ENCODE measurements around the gene ZNF646.

Gene ZNF646

DNA sequence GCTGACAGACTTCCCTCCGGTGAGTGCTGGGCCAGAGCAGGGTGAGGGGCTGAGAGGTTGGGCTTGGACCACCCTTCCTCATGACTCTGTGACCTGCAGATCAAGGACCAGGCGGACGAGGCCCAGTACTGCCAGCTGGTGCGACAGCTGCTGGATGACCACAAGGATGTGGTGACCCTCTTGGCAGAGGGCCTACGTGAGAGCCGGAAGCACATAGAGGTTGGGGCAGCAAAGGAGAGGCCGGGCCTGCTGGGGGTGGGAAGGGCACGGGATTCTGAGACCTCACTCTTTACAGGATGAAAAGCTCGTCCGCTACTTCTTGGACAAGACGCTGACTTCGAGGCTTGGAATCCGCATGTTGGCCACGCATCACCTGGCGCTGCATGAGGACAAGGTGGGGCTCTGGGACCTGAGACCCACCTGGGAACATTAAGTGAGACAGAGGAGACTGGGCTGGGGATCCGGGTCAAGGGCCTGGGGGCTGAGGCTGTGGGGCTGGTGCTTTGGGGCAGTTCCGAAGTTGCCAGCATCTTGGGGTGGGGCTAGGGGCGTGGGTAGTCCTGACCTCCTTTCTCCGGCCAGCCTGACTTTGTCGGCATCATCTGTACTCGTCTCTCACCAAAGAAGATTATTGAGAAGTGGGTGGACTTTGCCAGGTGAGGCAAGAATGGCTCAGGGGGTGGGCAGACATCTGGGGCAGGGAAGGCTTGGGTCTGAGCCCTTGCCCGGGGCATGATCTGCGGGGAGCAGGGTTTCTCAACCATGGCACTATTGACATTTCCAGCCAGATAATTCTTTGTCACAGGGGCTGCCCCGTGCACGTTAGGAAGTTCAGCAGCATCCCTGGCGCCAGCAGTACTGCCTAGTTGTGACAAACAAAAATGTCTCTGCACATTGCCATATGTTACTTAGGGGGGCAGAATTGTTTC lies 36.1 kb downstream of the ZNF646 start:
- DNase-seq, result no peak

DNA sequence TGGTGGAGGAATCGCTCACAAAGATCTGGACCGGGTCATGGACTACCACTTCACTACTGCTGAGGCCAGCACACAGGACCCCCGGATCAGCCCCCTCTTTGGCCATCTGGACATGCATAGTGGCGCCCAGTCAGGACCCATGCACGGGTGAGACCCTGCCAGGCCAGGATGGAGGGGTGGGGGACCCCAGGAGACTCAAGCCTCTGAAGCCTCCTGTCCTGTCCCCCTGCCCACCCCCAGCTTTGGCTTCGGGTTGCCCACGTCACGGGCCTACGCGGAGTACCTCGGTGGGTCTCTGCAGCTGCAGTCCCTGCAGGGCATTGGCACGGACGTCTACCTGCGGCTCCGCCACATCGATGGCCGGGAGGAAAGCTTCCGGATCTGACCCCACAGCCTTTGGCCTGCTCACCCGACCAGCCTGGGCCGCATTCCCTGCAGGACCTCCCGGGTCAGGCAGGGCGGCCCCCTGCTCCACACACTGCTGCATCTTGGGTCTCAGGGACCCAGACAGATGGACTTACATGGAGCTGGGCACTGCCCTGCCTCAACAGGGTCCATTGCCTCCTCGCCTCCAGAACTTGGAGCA lies 37.8 kb downstream of the ZNF646 start:
- DNase-seq, result no peak

DNA sequence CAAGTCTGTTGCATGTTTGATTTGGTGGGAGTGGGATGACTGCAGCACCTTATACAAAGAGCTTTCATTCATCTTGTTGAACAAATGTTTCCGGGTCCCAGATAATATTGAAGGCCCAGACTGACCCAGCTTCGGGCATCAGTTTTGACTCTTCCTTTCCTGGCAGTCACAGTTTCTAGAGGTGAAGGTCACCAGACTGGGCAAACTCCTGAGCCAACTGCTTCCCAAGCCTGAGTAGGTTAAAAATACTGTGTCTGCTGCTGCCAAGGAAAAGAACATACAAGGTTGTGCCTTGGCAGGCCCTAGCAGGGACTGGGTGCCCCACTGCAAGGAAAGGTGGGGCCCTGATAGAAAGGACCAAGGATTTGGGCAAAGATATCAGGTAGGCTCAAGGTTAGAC lies 38.5 kb downstream of the ZNF646 start:
- DNase-seq, result no peak

GRCh38 chr16:31113121-31114120 lies 39.2 kb downstream of the ZNF646 start:
- no peak for DNase-seq

DNA sequence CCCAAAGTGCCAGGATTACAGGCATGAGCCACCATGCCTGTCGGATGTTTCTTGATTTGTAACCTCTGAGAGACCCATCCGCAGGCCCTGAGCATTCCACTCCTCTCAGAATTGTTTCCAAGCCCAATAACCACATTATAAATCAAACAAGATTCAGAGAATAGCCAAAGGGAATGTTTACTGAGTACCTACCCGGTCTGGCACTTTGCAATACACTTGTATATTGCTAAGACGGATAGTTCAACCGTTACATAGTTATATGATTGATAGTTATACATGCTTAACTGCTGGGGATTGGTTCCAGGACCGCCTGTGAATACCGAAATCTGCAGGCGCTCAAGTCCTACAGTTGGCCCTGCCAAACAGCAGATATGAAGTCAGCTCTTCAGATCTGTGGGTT lies 40.2 kb downstream of the ZNF646 start:
- no peak for DNase-seq

DNA sequence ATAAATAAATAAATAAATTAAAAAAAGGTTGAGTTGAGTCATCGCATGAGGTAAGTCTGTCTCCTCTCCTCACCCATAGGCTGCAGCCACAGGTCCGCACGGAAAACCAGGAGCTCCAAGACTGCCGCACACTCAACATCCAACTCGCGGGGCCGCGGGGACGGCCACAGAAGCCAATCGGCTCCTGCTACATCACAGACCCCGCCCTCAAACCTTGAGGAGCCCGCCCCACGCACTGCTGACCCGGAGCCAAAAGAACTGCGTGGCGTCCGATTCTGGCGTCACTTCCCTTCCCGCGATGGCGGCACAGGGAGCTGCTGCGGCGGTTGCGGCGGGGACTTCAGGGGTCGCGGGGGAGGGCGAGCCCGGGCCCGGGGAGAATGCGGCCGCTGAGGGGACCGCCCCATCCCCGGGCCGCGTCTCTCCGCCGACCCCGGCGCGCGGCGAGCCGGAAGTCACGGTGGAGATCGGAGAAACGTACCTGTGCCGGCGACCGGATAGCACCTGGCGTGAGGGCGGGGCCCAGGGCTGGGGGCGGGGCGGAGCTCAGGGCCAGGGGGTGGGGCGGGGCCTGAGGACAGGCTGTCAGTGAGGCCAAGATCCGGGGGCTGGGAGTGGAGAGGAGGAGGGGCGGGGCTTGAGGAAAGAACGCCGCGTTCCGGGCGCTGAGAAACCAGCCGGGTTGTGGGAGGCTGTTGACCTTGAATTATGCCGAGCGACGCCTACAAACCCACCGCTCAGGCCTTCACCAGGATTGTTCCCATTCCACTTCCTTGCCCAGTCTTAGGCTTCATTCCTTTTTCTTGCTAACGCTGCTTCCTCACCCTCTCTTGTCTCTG lies 43.4 kb downstream of the ZNF646 start, which contains the start of gene KAT8:
TSS of gene KAT8 (plus strand) at position 281 of the 839 bp plus-strand sequence. CDS start at position 299, 18 bp downstream.
- peak; percentile 98 for DNase-seq

DNA sequence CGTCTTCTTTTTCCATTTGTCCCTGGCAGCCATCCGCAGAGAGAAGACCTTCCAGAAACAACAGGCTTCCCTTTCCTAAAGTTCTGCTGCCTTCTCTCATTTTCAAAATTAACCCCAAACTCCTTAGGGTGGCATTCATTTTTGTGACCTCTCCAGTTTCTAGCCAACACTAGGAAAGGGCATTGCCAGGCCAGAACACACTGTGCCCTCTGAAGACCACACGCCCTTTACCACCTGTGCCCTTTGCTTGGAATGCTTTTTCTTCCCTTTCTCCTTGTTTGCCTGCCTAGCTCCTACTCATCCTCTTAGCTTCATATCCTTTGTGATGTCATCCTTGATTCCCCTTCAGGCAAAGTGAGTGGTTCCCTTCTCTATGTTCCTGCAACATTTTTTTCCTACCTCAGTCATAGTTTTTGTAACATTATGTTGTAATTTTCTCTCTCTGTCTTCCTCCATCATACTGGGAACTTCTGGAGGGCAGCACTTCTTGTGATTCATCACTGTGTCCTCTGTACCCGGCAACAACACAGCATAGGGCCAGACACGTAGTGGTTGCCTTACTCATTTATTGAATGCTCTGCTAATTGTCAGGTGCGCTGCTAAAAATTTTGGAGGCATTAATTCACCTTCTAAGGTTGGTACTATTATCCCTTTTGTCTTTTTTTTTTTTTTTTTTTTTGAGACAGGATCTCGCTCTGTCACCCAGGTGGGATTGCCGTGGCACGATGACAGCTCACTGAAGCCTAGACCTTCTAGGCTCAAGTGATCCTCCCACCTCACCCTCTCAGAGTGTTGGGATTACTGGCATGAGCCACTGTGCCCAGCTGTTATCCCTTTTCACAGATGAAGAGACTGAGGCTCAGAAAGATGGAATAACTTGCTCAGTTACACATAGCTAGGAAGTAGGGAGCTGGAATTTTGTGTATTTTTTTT lies 44.3 kb downstream of the ZNF646 start:
- DNase-seq, result no peak

DNA sequence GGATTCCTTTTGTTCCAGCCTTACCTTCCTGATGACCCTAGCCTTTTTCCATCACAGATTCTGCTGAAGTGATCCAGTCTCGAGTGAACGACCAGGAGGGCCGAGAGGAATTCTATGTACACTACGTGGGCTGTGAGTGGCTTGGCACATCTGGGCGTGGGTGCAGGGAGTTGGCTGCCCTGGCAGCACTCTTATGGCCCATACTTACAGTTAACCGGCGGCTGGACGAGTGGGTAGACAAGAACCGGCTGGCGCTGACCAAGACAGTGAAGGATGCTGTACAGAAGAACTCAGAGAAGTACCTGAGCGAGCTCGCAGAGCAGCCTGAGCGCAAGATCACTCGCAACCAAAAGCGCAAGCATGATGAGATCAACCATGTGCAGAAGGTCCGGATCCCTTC lies 45.9 kb downstream of the ZNF646 start:
- no peak for DNase-seq

DNA sequence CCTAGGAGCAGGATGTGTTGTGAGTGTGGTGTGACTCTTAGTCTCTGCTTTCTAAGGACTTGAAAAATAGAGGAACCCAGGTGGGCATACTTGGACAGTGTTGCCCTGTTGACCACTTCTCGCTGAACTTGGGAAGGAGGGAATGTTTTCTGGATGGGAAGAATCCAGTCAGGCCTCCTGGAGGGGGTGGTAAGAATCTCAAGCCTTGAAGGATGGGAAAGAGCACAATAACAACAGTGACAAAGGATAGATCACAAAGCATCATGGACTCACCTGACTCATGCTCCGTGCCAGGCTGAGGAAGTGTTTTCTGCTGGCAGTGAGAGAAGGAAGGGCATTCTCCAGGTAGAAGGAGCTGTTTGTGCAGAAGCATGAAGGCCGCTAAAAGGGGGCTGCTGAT lies 51.6 kb downstream of the ZNF646 start:
- DNase-seq, result no peak

GRCh38 chr16:31127182-31127581 lies 53.0 kb downstream of the ZNF646 start:
- no peak for DNase-seq

- DNase-seq, result no peak
These were observed 54.7 kb downstream of the ZNF646 start for GRCh38 chr16:31128711-31129567.

- DNase-seq, result no peak
These were observed 55.5 kb downstream of the ZNF646 start for GRCh38 chr16:31129568-31130335.

- no peak for DNase-seq
These were observed 56.2 kb downstream of the ZNF646 start for GRCh38 chr16:31130336-31130891.

GRCh38 chr16:31130899-31131298 lies 56.7 kb downstream of the ZNF646 start:
- DNase-seq, result peak; percentile 15

DNA sequence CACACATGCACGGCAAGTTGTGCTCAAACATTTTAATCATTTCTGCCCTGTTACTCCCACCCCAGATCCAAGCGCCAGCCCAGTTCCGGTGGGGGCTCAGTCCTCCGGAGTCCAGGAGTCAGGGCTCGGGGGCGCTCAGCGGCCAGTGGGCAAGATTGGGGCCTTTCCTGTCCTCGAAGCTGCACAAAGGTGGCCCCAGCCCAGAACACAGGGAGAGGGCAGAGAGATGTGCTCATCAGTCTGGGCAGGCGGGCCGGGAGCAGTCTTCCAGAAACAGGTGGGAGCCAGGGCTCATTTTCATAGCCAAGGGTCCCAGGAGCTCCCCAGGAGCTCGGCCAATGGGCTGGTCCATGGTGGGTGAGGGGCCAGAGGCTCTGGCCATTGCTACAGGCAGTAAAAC lies 57.2 kb downstream of the ZNF646 start:
- no peak for DNase-seq

DNA sequence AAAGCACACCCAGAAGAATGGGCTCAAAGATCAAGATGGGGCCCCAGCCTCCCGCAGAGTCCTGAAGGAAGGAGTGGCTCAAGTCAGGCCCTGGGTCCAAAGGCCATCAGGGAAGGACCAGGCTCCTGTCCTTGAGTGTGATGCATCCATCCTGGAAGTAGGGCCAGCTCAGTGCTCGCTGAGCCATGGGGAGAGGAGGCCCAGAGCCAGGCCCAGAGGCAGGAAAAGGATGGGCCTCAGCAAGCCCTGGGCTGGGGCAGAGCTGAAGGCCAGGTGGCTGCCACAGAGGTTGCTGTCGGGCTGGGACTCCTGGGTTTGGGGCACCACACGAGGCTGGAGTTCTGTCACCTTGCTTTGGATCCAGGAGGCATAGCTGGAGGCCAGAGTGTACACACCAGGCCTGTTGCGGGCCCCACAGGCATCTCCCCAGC lies 57.6 kb downstream of the ZNF646 start:
- DNase-seq, result no peak

DNA sequence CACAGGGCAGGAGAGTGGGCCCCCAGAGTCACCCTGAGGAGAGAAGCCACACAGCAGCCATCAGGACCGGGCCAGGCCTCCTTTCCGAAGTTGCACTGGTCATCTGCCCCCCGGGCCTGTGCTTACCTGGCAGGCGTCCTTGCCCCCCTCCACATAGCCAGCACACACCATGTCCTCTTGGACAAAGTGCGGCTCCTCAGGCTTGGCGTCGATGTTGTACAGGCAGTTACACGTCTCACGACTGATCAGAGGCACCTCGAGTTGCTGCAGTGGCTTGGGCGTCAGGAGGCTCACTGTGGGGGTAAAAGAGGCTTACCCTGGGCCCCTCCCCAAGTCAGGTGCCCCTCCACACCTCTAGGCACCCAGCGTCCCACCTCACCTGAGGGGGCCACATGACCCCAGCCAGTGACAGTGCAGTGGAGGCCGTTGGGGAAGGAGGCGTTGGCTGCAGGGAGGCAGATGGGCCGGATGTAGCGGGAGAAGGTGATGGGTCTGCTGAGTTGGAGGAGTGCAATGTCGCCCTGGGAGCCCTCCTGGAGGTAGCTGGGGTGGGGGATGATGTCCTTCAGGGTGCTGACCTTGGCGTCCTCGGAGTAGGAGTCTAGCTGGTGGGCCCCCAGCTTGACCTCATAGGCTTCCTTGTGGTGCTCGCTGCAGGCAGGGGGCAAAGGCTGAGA lies 58.2 kb downstream of the ZNF646 start:
- no peak for DNase-seq

DNA sequence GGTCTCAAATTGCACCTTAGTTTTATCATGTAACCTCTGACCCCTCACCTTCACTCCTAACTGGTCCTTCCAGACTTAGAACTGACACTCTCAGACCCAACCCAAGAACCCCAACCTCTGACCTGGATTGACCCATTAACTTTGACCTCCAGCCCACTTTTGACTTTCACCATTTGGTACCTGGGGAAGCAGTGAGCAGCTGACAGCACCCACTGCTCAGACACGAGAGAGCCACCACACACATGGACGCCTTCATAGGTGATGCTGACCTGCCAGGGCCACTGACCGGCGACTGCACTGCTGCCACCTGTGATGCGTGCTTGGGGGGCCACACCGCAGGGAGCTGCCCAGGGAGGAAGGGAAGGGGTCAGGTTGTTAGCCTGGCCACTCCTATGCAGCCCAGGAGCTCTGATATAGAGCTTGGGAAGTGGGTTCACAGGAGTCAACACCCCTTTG lies 58.9 kb downstream of the ZNF646 start:
- DNase-seq, result no peak

Data from DMS79 (cell line).